HCT116 (cell line): Measurements from ENCODE around the gene ZNF606.

ENCODE experiments used
- CEBPB ChIP-seq: IDR thresholded peaks from 2 replicates; pipeline ENCODE4 v1.6.1; 2012; ENCODE audit warnings: low read depth
- EZH2 ChIP-seq: fragments of 200-600 bp; sonication (generic); IDR thresholded peaks from 2 replicates; pipeline ENCODE4 v1.6.1; 2017; ENCODE audit warnings: antibody characterized with exemption, mixed run types
- RAD21 ChIP-seq: IDR thresholded peaks from 2 replicates; pipeline ENCODE4 v1.6.1; 2012; ENCODE audit warnings: low read depth, mild to moderate bottlenecking
- ZBTB33 ChIP-seq: IDR thresholded peaks from 2 replicates; pipeline ENCODE4 v1.6.1; 2011; ENCODE audit warnings: mild to moderate bottlenecking, low read length, moderate library complexity; ENCODE audit not compliant: insufficient replicate concordance; ENCODE audit errors: extremely low read depth
- TF ChIP-seq, protein P1 (sequence below), 3 experiments: fragments of 200-600 bp in 1 of 3; sonication (generic) in 1 of 3; IDR thresholded peaks in 2 of 3; conservative IDR thresholded peaks in 1 of 3; 2 replicates each; pipeline ENCODE4 v1.5.1; 2012 to 2017; ENCODE audit warnings: low read depth in 2 of 3, low read length in 2 of 3, antibody characterized with exemption in 1 of 3, borderline replicate concordance in 1 of 3, control low read depth in 1 of 3, mild to moderate bottlenecking in 1 of 3, mixed read lengths in 1 of 3, mixed run types in 1 of 3, moderate library complexity in 1 of 3; ENCODE audit not compliant: insufficient read depth in 1 of 3

- TF ChIP-seq, protein P1, sequence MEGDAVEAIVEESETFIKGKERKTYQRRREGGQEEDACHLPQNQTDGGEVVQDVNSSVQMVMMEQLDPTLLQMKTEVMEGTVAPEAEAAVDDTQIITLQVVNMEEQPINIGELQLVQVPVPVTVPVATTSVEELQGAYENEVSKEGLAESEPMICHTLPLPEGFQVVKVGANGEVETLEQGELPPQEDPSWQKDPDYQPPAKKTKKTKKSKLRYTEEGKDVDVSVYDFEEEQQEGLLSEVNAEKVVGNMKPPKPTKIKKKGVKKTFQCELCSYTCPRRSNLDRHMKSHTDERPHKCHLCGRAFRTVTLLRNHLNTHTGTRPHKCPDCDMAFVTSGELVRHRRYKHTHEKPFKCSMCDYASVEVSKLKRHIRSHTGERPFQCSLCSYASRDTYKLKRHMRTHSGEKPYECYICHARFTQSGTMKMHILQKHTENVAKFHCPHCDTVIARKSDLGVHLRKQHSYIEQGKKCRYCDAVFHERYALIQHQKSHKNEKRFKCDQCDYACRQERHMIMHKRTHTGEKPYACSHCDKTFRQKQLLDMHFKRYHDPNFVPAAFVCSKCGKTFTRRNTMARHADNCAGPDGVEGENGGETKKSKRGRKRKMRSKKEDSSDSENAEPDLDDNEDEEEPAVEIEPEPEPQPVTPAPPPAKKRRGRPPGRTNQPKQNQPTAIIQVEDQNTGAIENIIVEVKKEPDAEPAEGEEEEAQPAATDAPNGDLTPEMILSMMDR (IDR thresholded peaks at IDR 0.05 in 2 of 3, conservative IDR thresholded peaks at IDR 0.05 in 1 of 3; ENCODE audit: borderline replicate concordance in 1 of 3, insufficient read depth in 1 of 3, low read depth in 2 of 3, low read length in 2 of 3): no peak
- TF ChIP-seq ZBTB33 (no peak), EZH2 (no peak), RAD21 (no peak), CEBPB (no peak)
Measured at GRCh38 chr19:58014141-58014540, 11.5 kb upstream of the ZNF606 start.
